GM12878 (cell line): ENCODE data around the gene BICC1. TPM values are rescaled to one million over a fixed set of nuclear protein-coding genes. Genes with fewer than 3 reads are reported as not detected.

ENCODE experiments used
- ATAC-seq: fragments of 200-7000 bp; cut with Tn5 transposase; 3 replicates; pipeline ENCODE4 v1.9.1; 2020; ENCODE audit warnings: mild to moderate bottlenecking, moderate library complexity
- BruUV-seq: library from RNA; stranded (reverse); fragments of 400-500 nt; replicated peaks from 2 replicates; lab custom pipeline; 2021; lab: Mats Ljungman, UMichigan
- CTCF ChIA-PET: fragments of 300-600 bp; sonication (Branson Sonifier 250); formaldehyde crosslinking; extraction: SDS; loops from one replicate; lab custom pipeline; 2021; ENCODE audit warnings: inconsistent platforms; lab: Yijun Ruan, JAX
- POLR2A ChIA-PET: fragments of 350-600 bp; formaldehyde crosslinking; extraction: SDS; loops from one replicate; lab custom pipeline; 2021; ENCODE audit warnings: inconsistent platforms; lab: Charles Lee
- RAD21 ChIA-PET: fragments of 300-600 bp; sonication (Branson Sonifier 250); formaldehyde crosslinking; loops from one replicate; lab custom pipeline; 2023; ENCODE audit warnings: antibody characterized with exemption; ENCODE audit not compliant: unreplicated experiment; lab: Charles Lee
- SMC1A ChIA-PET: fragments of 300-600 bp; sonication (Branson Sonifier 250); formaldehyde crosslinking; loops from one replicate; lab custom pipeline; 2023; ENCODE audit not compliant: unreplicated experiment, uncharacterized antibody; lab: Charles Lee
- DNase-seq: peaks from one replicate; pipeline ENCODE4 v3.0.0-alpha.2; 2011; ENCODE audit warnings: low read depth, low spot score
- FAIRE-seq: peaks from 3 replicates; lab custom pipeline; 2011; peaks lifted over from hg19 to GRCh38; lab: Jason Lieb, UNC
- H2AFZ ChIP-seq: 2 replicates; pipeline ENCODE4 v1.6.0; 2011; ENCODE audit warnings: low read depth, low read length, control low read depth; ENCODE audit not compliant: control insufficient read depth
- H3K27ac ChIP-seq: 2 replicates; pipeline ENCODE4 v1.5.1; 2011; ENCODE audit warnings: control low read depth; ENCODE audit not compliant: control insufficient read depth, insufficient read depth
- H3K27me3 ChIP-seq, 2 experiments: replicated peaks in 1 of 2; 2 replicates each; pipeline versions ENCODE4 v1.6.0 to v1.6.1; 2011; ENCODE audit warnings: low read length in 1 of 2; ENCODE audit not compliant: control insufficient read depth in 2 of 2, insufficient read depth in 2 of 2
- H3K36me3 ChIP-seq, 2 experiments: 2 replicates each; pipeline ENCODE4 v1.5.1; 2011; ENCODE audit warnings: low read length in 1 of 2; ENCODE audit not compliant: control insufficient read depth in 2 of 2, insufficient read depth in 2 of 2
- H3K4me1 ChIP-seq: 2 replicates; pipeline ENCODE4 v1.6.1; 2011; ENCODE audit warnings: mild to moderate bottlenecking, low read length, moderate library complexity, mixed read lengths; ENCODE audit not compliant: control insufficient read depth, insufficient read depth
- H3K4me2 ChIP-seq: 2 replicates; pipeline ENCODE4 v1.6.0; 2011; ENCODE audit warnings: control low read depth; ENCODE audit not compliant: control insufficient read depth, insufficient read depth
- H3K4me3 ChIP-seq: fragments of 200-600 bp; sonication (generic); 2 replicates; pipeline ENCODE4 v1.5.1; 2016
- H3K79me2 ChIP-seq: 2 replicates; pipeline ENCODE4 v1.6.0; 2011; ENCODE audit warnings: low read length; ENCODE audit not compliant: control insufficient read depth, insufficient read depth
- H3K9ac ChIP-seq: 2 replicates; pipeline ENCODE4 v1.8.0; 2011; ENCODE audit warnings: low read length, control low read depth, mixed read lengths; ENCODE audit not compliant: control insufficient read depth, insufficient read depth
- H3K9me3 ChIP-seq: replicated peaks from 3 replicates; pipeline ENCODE4 v1.5.1; 2011; ENCODE audit warnings: mild to moderate bottlenecking, low read length; ENCODE audit not compliant: control insufficient read depth, insufficient read depth
- H4K20me1 ChIP-seq: 2 replicates; pipeline ENCODE4 v1.6.0; 2011; ENCODE audit not compliant: control insufficient read depth, insufficient read depth
- JUND ChIP-seq: IDR thresholded peaks from 2 replicates; pipeline ENCODE4 v1.6.1; 2012; ENCODE audit warnings: low read depth, mild to moderate bottlenecking, low read length, improper control_type of control experiment, moderate library complexity
- MTA2 ChIP-seq: fragments of 450-650 bp; IDR thresholded peaks from 2 replicates; pipeline ENCODE4 v1.6.1; 2016; ENCODE audit warnings: low read depth, mild to moderate bottlenecking, moderate library complexity
- NFIC ChIP-seq: IDR thresholded peaks from 2 replicates; pipeline ENCODE4 v1.6.1; 2012; ENCODE audit warnings: low read depth, mild to moderate bottlenecking, inconsistent platforms, low read length, moderate library complexity
- NR2C1 ChIP-seq: fragments of 450-650 bp; IDR thresholded peaks from 2 replicates; pipeline ENCODE4 v1.6.1; 2017; ENCODE audit warnings: antibody characterized with exemption, mild to moderate bottlenecking, moderate library complexity
- RAD51 ChIP-seq: fragments of 450-650 bp; IDR thresholded peaks from 2 replicates; pipeline ENCODE4 v1.6.1; 2016; ENCODE audit warnings: moderate library complexity, mild to moderate bottlenecking, inconsistent platforms
- SMAD1 ChIP-seq: fragments of 450-650 bp; IDR thresholded peaks from 2 replicates; pipeline ENCODE4 v1.6.1; 2018; ENCODE audit warnings: mild to moderate bottlenecking, low read depth; ENCODE audit not compliant: partially characterized antibody
- WGBS: methylation state at CpG from one replicate; pipeline ENCODE4 v1.1.6; 2016; ENCODE audit warnings: low lambda C conversion rate; ENCODE audit not compliant: insufficient replicate concordance, insufficient coverage; ENCODE audit errors: missing lambda C conversion rate; 5-methylcytosine and 5-hydroxymethylcytosine counted together
- in situ Hi-C: fragments of 300-500 bp; cut with MboI; formaldehyde crosslinking; loops from 9 replicates; pipeline ENCODE4 v1.14.3; 2018; ENCODE audit warnings: mixed read lengths
- intact Hi-C: fragments of 100-400 bp; cut with micrococcal nuclease; formaldehyde crosslinking; loops from one replicate; pipeline ENCODE4 v1.14.2; 2022; ENCODE audit not compliant: unreplicated experiment
- polyA plus RNA-seq, 11 experiments: library from polyadenylated mRNA; depleted of rRNA in 4 of 11; unstranded in 6 of 11; stranded (reverse) in 5 of 11; fragments of >200 nt; fragmentation: Nextera tagmentation in 4 of 11; fragmentation: Illumina TruSeq in 1 of 11; extraction: Ambion mirVana in 4 of 11; extraction: Trizol in 1 of 11; gene quantifications; 1 replicate in 1 of 11; 2 replicates in 10 of 11; pipeline versions ENCODE4 v1.2.1 to v1.2.3, GENCODE V29; 2011 to 2016; ENCODE audit warnings: inconsistent platforms in 2 of 11, missing spikeins in 2 of 11, low read depth in 1 of 11
- total RNA-seq, 4 experiments: library from RNA; depleted of rRNA in 3 of 4; stranded (reverse); fragments of >200 nt in 3 of 4; fragmentation: Illumina TruSeq in 1 of 4; extraction: Trizol in 1 of 4; gene quantifications; 2 replicates each; pipeline versions ENCODE4 v1.2.1 to v1.2.3, GENCODE V29; 2013 to 2021

Gene BICC1
- total and polyA plus RNA-seq, 10 of the 15 experiments (the other 5 are each of a cell fraction or from before 2014, with no cell fraction given) = 0.01 to 0.10 (median 0.04) TPM; not detected in 5

GRCh38 chr10:58746474-58747185 is 234.0 kb downstream of the BICC1 start (continued):
- TF ChIP-seq JUND (no peak), NFIC (no peak), RAD51 (no peak), SMAD1 (no peak)
- TF ChIP-seq, all 136 proteins: peak for 0

- H3K4me1 ChIP-seq = no peaks in the 10 kb centered on the region
- intact Hi-C loops = no loop called here
- no peak for TF ChIP-seq MTA2
- no peak for TF ChIP-seq NR2C1
- TF ChIP-seq, all 136 proteins: peak for 0
- ATAC-seq (no peak), DNase-seq (no peak), FAIRE-seq (no peak)
- Histone ChIP-seq H4K20me1 (no peaks in the 10 kb centered on the region), H3K36me3 (no peaks in the 10 kb centered on the region), H3K9me3 (no peaks in the 10 kb centered on the region), H3K27ac (no peak overlapping the region), H3K4me2 (no peak overlapping the region), H3K9ac (no peak overlapping the region), H2AFZ (no peak overlapping the region), H3K79me2 (no peaks in the 10 kb centered on the region), H3K4me3 (no peak overlapping the region), H3K27me3 (no peaks in the 10 kb centered on the region)
- CTCF ChIA-PET = no interaction called here
- BruUV-seq = no TSS peak
- SMC1A ChIA-PET = no interaction called here
- POLR2A ChIA-PET = interaction anchor here (0.7 kb wide), 1 partner anchor 18 kb away, joined by 3 read pairs; no protein-coding TSS in a partner anchor
- 0% methylated on average over 2 of the region's 2 CpGs for WGBS
- in situ Hi-C loops = no loop called here
- RAD21 ChIA-PET = no interaction called here
These were observed 235.0 kb downstream of the BICC1 start for GRCh38 chr10:58747687-58748086.
